Smooth muscle cell (in vitro differentiated cells): Measurements from ENCODE around the gene WWTR1. TPM values are rescaled to one million over a fixed set of nuclear protein-coding genes. Genes with fewer than 3 reads are reported as not detected.

ENCODE experiments used
- DNase-seq: peaks from one replicate; lab custom pipeline; 2025; ENCODE audit not compliant: unreplicated experiment; lab: John Stamatoyannopoulos, UW
- H2AFZ ChIP-seq: fragments of 200-600 bp; sonication (generic); 2 replicates; pipeline ENCODE4 v1.6.0; 2016; ENCODE audit warnings: antibody characterized with exemption, low read depth, mild to moderate bottlenecking
- H3F3A ChIP-seq: fragments of 200-600 bp; sonication (generic); 2 replicates; pipeline ENCODE4 v1.6.0; 2017; ENCODE audit warnings: antibody characterized with exemption, low read depth
- H3K27ac ChIP-seq: fragments of 200-600 bp; sonication (generic); 2 replicates; pipeline ENCODE4 v1.5.1; 2016; ENCODE audit warnings: low read depth, mild to moderate bottlenecking
- H3K27me3 ChIP-seq: fragments of 200-600 bp; sonication (generic); 2 replicates; pipeline ENCODE4 v1.6.1; 2016; ENCODE audit warnings: low read depth, mild to moderate bottlenecking
- H3K36me3 ChIP-seq: fragments of 200-600 bp; sonication (generic); 2 replicates; pipeline ENCODE4 v1.5.1; 2016; ENCODE audit warnings: low read depth
- H3K4me1 ChIP-seq: fragments of 200-600 bp; sonication (generic); 2 replicates; pipeline ENCODE4 v1.5.1; 2016; ENCODE audit warnings: low read depth
- H3K4me2 ChIP-seq: fragments of 200-600 bp; sonication (generic); 2 replicates; pipeline ENCODE4 v1.6.0; 2016; ENCODE audit warnings: mild to moderate bottlenecking
- H3K4me3 ChIP-seq: fragments of 200-600 bp; sonication (generic); 2 replicates; pipeline ENCODE4 v1.5.1; 2016; ENCODE audit warnings: mild to moderate bottlenecking
- H3K79me2 ChIP-seq: fragments of 200-600 bp; sonication (generic); 2 replicates; pipeline ENCODE4 v1.6.0; 2016; ENCODE audit warnings: low read depth, mild to moderate bottlenecking
- H3K9ac ChIP-seq: fragments of 200-600 bp; sonication (generic); 2 replicates; pipeline ENCODE4 v1.6.0; 2016; ENCODE audit warnings: low read depth
- H3K9me3 ChIP-seq: fragments of 200-600 bp; sonication (generic); replicated peaks from 2 replicates; pipeline ENCODE4 v1.5.1; 2016; ENCODE audit warnings: low read depth
- H4K20me1 ChIP-seq: fragments of 200-600 bp; sonication (generic); 2 replicates; pipeline ENCODE4 v1.6.0; 2016; ENCODE audit warnings: low read depth
- WGBS: methylation state at CpG from one replicate; pipeline ENCODE4 v1.1.7; 2016; ENCODE audit warnings: low lambda C conversion rate; 5-methylcytosine and 5-hydroxymethylcytosine counted together
- polyA plus RNA-seq: library from polyadenylated mRNA; unstranded; fragments of >200 nt; fragmentation: Nextera tagmentation; extraction: Ambion mirVana; gene quantifications from 2 replicates; pipeline ENCODE4 v1.2.1, GENCODE V29; 2016
- total RNA-seq: library from RNA; depleted of rRNA; stranded (reverse); fragments of >200 nt; gene quantifications from 2 replicates; pipeline ENCODE4 v1.2.3, GENCODE V29; 2014
- TF ChIP-seq, protein P1 (sequence below): fragments of 200-600 bp; sonication (generic); IDR thresholded peaks from 2 replicates; pipeline ENCODE4 v1.5.1; 2017; ENCODE audit warnings: borderline replicate concordance, mild to moderate bottlenecking, antibody characterized with exemption; ENCODE audit not compliant: insufficient read depth, poor library complexity, severe bottlenecking

The WWTR1 gene
- total and polyA plus RNA-seq, 2 experiments from 2014 or later = 38.4 to 55.6 TPM

DNA sequence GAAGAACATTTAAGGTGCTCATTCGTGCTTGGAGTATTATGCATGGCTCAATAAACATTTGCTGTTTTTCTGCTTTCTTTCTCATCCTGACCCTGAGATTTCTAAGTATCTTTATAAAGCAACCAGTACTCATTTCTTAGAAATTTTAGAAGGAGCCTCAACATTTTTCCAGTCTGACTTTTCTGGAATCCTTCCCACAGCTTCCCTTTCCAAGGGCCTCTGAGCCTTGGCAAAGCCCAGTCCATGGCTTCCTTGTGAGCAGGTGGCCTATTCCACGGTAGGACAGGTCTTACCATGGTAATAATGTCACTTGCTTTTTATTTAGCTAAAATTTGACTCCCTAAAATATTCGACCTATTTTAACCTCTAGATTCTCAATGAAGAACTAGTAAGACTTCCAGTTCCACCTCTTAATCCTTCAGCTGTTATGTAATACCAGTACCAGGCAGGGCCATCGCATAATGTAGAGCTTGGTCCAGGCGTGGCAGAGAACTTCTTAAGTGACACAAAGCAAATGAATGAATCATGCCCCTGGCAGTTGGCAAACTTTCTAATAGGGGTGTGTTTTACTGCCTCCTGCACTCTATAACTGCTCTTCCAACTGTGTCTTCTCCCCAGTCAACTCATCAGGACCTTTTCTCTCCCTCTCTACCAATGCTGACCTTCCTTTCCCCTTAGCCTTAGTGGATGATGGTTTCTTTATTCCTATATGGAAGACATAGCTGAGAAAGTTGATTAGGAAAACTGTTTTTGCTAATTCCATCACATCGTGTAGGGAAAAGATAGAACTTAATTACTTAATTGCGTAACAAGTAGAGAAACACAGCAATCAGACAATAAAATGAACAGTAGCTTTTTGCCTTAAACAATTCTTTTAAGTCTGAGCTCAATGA is 184.2 kb downstream of the WWTR1 start:
- Histone ChIP-seq H3K79me2 (no peaks in the 10 kb centered on the region), H4K20me1 (no peaks in the 10 kb centered on the region), H3K36me3 (no peaks in the 10 kb centered on the region), H3K4me1 (no peaks in the 10 kb centered on the region), H3K4me3 (no peak overlapping the region), H3F3A (no peaks in the 10 kb centered on the region), H3K4me2 (no peak overlapping the region), H3K27ac (no peak overlapping the region), H3K9me3 (no peaks in the 10 kb centered on the region), H3K9ac (no peak overlapping the region), H3K27me3 (no peaks in the 10 kb centered on the region), H2AFZ (no peak overlapping the region)
- no peak for DNase-seq
- TF ChIP-seq, protein P1, sequence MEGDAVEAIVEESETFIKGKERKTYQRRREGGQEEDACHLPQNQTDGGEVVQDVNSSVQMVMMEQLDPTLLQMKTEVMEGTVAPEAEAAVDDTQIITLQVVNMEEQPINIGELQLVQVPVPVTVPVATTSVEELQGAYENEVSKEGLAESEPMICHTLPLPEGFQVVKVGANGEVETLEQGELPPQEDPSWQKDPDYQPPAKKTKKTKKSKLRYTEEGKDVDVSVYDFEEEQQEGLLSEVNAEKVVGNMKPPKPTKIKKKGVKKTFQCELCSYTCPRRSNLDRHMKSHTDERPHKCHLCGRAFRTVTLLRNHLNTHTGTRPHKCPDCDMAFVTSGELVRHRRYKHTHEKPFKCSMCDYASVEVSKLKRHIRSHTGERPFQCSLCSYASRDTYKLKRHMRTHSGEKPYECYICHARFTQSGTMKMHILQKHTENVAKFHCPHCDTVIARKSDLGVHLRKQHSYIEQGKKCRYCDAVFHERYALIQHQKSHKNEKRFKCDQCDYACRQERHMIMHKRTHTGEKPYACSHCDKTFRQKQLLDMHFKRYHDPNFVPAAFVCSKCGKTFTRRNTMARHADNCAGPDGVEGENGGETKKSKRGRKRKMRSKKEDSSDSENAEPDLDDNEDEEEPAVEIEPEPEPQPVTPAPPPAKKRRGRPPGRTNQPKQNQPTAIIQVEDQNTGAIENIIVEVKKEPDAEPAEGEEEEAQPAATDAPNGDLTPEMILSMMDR = no peak
- 76% methylated on average over 7 of the region's 7 CpGs for WGBS

DNA sequence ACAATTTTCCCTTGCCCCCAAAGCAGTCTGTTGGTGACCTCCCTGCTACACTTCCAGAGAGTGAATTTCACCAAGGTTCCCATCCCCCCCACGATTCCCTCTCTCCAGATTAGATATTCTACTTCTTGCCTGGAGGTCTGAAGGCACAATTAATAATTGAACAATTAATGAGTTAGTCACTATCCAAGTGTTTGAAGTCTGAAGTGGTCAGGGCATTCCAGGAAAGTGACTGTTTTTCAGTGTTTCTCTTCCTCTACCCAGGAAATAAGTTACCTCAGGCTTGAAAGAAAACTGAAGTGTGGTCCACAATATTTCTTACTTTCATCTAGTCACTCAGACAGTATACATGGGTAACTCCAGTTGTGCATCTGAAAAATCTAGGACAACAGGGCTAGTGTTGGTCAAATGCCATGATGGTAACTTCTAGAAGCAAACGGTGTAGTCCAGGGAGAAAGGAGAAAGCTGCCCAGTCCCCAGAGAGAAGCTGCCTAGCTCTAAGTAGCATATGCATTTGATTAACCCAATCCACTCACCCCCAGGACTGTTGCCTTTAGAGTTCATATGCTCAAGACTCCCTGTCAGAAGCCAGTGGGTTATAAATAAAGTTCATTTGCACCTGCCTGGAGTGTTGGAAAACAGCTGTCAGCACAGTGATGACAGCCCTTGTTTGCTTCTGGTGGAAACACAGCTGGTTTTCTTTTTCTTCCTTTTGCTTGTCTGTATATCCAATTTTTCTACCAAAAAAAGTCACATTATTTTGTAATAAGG is 185.6 kb downstream of the WWTR1 start:
- DNase-seq = no peak
- Histone ChIP-seq H3K4me3 (no peak overlapping the region), H3K9ac (no peak overlapping the region), H3K79me2 (no peaks in the 10 kb centered on the region), H3F3A (no peaks in the 10 kb centered on the region), H3K27me3 (no peaks in the 10 kb centered on the region), H3K9me3 (no peaks in the 10 kb centered on the region), H3K4me2 (no peak overlapping the region), H3K4me1 (no peaks in the 10 kb centered on the region), H3K36me3 (no peaks in the 10 kb centered on the region), H2AFZ (no peak overlapping the region), H4K20me1 (no peaks in the 10 kb centered on the region), H3K27ac (no peak overlapping the region)
- TF ChIP-seq, protein P1 = no peak
- 68% methylated on average over 2 of the region's 2 CpGs for WGBS

DNA sequence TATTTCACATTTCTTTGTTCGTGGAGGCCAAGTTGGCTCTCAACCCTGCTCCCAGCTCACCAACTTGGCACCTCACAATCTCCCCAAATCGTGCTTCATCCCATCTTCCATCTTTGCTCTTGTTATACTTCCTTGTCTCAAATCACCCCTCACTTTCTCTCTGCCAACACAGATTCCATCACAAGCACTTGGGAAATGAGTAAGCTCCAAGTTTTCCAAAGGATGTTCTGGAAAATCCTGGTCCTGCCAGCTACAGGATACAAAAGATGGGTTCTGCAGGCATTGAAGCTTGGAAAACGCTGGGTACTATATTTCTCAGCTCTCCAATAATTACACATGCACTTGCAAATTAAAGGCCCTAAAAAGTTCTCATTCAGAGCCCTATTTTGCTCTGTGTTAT is 187.4 kb downstream of the WWTR1 start:
- Histone ChIP-seq H3F3A (no peaks in the 10 kb centered on the region), H3K9ac (no peak overlapping the region), H2AFZ (no peak overlapping the region), H3K4me3 (no peak overlapping the region), H3K27me3 (no peaks in the 10 kb centered on the region), H4K20me1 (no peaks in the 10 kb centered on the region), H3K27ac (no peak overlapping the region), H3K36me3 (no peaks in the 10 kb centered on the region), H3K4me2 (no peak overlapping the region), H3K4me1 (peaks cover 4% of the 10 kb centered on the region), H3K79me2 (no peaks in the 10 kb centered on the region), H3K9me3 (no peaks in the 10 kb centered on the region)
- TF ChIP-seq, protein P1 = no peak
- no peak for DNase-seq
- WGBS = 89% methylated on average over 3 of the region's 3 CpGs
